Right cardiac atrium (tissue), 5 donors: ENCODE results near the gene PLA2G4F. TPM values are rescaled to one million over a fixed set of nuclear protein-coding genes. Genes with fewer than 3 reads are reported as not detected.
A peak's percentile ranks its signal among the peaks of the same experiment; 100 is the strongest.
"Not testable (repeated sequence)": the region's sequence is repeated elsewhere in the genome, so short reads cannot be mapped to it uniquely, and the experiment has no call there.

Source experiments
- ATAC-seq, 2 donors: fragments of 200-7000 bp; cut with Tn5 transposase; one replicate each; pipeline versions ENCODE4 v1.8.0 to v1.9.1; 2020; ENCODE audit warnings: moderate library complexity in 2 of 2, mild to moderate bottlenecking in 1 of 2
- DNase-seq, 3 donors: peaks; one replicate each; pipeline ENCODE4 v3.0.0-alpha.2; 2020
- H3K27ac ChIP-seq: one replicate; pipeline ENCODE4 v1.5.1; 2013; ENCODE audit warnings: mild to moderate bottlenecking, low read length, control low read depth, moderate library complexity
- H3K27me3 ChIP-seq: one replicate; pipeline ENCODE4 v1.6.1; 2013; ENCODE audit not compliant: control insufficient read depth, insufficient read depth
- H3K4me1 ChIP-seq: one replicate; pipeline ENCODE4 v1.6.1; 2013; ENCODE audit warnings: low read length; ENCODE audit not compliant: control insufficient read depth, insufficient read depth
- H3K4me3 ChIP-seq: one replicate; pipeline ENCODE4 v1.5.1; 2013; ENCODE audit warnings: low read length, control low read depth
- H3K9me3 ChIP-seq: one replicate; pipeline ENCODE4 v1.6.1; 2013; ENCODE audit warnings: low read length; ENCODE audit not compliant: control insufficient read depth
- WGBS: extraction: QIAGEN DNeasy Blood & Tissue Kit; methylation state at CpG from one replicate; pipeline ENCODE4 v1.1.7; 2013; 5-methylcytosine and 5-hydroxymethylcytosine counted together
- intact Hi-C, 4 donors: fragments of 100-400 bp; cut with DNase I; formaldehyde crosslinking; loops; one replicate each; pipeline versions ENCODE4 v1.11.0 to v1.14.0; 2022 to 2023
- microRNA-seq, 2 donors: library from miRNA; unstranded; fragments of <30 nt; microRNA quantifications; one replicate each; pipeline ENCODE4 v1.2.0, GENCODE V29; 2020 to 2021
- polyA plus RNA-seq: library from polyadenylated mRNA; stranded (reverse); fragments of 200-250 nt; gene quantifications from one replicate; pipeline ENCODE4 v1.2.3, GENCODE V29; 2013
- total RNA-seq, 4 donors: library from RNA; stranded (reverse); fragmentation: NEBNext Ultra II Directional; extraction: Animal tissue kit (Norgen Biotek cat#: 25700); gene quantifications; one replicate each; pipeline ENCODE4 v1.2.1, GENCODE V29; 2021
- donor health status: healthy with polysubstance abuse.
- donor health status: DM: no; HTN: yes; CAD: no.
- donor health status: DM: no; HTN: no; CAD: no.
- donor health status: DM: no; HTN: yes; CAD: no; lungs with severe emphysema.
- donor health status: DM: yes; HTN: yes; CAD: no.

Gene PLA2G4F
- total and polyA plus RNA-seq, 5 donors, result 0.54 to 3.0 (median 1.2) TPM; not detected in 1

DNA sequence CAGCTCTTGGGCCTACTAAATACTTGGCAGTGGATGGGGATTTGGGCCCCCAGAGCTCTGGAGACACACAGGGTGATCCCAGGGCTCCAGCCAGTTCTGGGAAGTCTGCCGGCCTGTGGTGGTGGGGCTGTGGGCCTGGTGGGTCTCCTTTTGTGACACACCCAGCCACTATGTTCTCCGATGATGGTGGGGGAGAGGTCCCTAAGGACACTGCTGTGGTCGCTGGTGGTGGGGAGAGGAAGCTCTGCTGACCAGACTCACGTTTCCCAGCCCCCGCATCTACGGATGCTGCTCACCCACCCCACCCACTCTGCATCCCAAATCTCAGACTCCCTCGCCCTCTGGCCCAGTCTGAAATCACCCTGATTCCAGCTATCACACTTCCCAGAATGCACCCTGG, 62.5 kb downstream of the PLA2G4F start:
- DNase-seq (no peak), ATAC-seq (no peak)
- WGBS, result 81% methylated on average over 7 of the region's 7 CpGs
- Histone ChIP-seq H3K27me3 (no peaks in the 10 kb centered on the region), H3K27ac (no peak overlapping the region), H3K4me3 (no peak overlapping the region), H3K9me3 (no peaks in the 10 kb centered on the region), H3K4me1 (no peaks in the 10 kb centered on the region)
- intact Hi-C loops, result no loop called here

DNA sequence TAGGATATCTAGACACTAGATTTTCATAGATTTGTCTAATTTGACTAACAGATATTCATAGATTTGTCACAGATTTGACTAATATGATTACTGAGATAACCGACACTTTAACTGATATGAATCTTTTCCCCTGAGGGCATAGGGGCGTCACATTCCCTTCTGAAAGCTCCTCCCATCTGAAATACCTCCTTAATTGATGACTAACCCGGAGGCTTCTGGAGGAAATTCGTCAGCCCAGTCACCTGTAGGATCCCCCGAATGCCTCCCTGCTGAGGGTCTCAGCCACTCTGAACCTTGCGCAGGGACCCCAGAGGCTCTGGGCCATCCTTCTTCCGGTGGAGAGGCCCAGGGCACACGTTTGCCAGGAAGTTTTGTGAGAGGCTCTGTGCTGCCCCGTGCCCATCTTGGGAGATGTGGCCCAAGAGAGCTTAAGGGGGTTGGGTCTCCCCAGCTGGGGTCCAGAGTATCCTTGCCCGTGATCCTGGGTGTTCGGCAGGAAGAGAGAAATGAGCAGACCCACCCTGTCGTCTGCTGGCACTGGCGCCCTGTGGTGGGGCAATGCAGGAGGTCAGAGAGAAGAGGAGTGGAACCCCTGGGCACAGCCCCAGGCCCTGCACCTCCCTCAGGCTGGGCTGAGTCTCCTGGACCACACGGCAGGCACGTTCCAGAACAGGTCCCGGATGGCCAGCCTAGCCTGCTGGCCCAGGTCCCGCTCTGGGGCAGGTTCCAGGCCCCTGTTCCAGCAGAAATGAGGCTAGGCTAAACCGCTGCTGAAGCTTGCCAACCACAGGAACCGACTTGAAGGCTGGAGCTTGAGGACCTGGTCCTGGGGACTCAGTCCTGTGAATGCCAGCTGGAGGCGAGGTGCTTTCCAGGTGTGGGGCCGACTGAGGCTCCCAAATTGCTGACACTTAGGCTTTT, 63.8 kb downstream of the PLA2G4F start:
- WGBS, result 68% methylated on average over 21 of the region's 21 CpGs
- peak; percentile 20 to 65 for ATAC-seq

DNA sequence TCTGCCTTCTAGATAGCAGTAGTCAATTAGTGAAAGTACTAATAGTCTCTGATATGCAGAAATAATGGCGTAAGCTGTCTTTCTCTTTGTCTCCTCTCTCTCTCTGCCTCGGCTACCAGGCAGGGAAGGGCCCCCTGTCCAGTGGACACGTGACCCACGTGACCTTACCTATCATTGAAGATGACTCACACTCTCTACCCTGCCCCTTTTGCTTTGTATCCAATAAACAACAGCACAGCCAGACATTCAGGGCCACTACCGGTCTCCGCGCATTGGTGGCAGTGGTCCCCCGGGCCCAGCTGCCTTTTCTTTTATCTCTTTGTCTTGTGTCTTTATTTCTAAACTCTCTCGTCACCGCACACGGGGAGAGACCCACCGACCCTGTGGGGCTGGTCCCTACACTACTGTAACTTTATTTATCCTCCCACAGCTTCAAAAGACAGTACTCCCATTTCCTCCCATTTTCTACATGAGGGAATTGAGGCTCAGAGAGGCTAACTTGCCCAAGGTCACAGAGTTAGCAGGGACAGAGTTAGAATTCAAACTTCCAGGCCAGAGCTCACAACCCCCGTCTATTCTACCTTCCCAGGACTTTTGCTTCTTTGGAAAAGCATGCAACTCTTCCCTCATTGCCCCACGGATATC, 64.6 kb downstream of the PLA2G4F start:
- ATAC-seq, DNase-seq, H3K4me3 ChIP-seq, H3K27me3 ChIP-seq, H3K9me3 ChIP-seq, H3K27ac ChIP-seq, intact Hi-C loops, H3K4me1 ChIP-seq: not testable (repeated sequence)
- WGBS, result 68% methylated on average over 14 of the region's 14 CpGs

More for the DNA sequence above, 63.8 kb downstream of the PLA2G4F start:
- Histone ChIP-seq H3K4me1 (no peaks in the 10 kb centered on the region), H3K27me3 (no peaks in the 10 kb centered on the region), H3K4me3 (no peak overlapping the region), H3K9me3 (no peaks in the 10 kb centered on the region), H3K27ac (no peak overlapping the region)
- DNase-seq, result peak; percentile 46 to 80 (median 77)
- intact Hi-C loops, result no loop called here

DNA sequence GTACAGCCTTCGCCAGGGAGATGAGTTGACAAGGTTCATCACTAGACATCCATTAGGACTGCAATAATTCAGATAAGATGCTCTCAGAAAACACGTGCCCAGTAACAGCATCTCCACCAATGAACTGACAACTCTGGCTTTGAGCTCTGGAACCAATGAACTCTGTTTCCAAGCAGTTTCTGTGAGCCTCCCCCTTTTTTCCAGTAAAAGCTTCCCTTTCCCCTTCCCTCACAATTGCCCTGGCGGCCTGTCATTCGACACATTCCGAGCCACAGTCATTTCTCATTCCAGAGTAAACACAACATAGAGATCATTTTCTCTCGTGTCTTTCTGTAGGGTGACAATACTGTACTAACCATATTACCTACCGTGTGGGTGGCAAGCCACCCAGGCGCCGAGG, 65.7 kb downstream of the PLA2G4F start:
- H3K27me3 ChIP-seq, result no peaks in the 10 kb centered on the region
- 81% methylated on average over 9 of the region's 9 CpGs for WGBS
- no peak for DNase-seq
- no peaks in the 10 kb centered on the region for H3K9me3 ChIP-seq
- no peak for ATAC-seq
- intact Hi-C loops, result no loop called here
- H3K27ac ChIP-seq, result no peak overlapping the region
- no peaks in the 10 kb centered on the region for H3K4me1 ChIP-seq
- H3K4me3 ChIP-seq, result no peak overlapping the region

DNA sequence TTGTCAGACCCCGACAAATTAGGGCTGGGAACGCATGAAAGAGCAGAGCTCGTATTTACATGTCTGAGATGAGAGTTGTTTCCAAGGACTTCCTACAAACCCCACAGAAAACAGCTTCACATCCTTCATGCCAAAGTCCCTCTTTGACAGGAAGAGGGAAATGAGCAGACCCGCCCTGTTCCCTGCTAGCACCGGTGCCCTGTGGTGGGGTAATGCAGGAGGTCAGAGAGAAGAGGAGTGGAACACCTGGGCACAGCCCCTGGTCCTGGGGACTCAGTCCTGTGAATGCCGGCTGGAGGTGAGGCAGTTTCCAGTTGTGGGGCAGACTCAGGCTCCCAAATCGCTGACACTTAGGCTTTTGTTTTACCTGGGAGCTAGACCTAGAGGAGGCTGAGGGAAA, 66.1 kb downstream of the PLA2G4F start:
- Histone ChIP-seq H3K4me1 (no peaks in the 10 kb centered on the region), H3K27me3 (no peaks in the 10 kb centered on the region), H3K27ac (no peak overlapping the region), H3K4me3 (no peak overlapping the region), H3K9me3 (no peaks in the 10 kb centered on the region)
- 59% methylated on average over 7 of the region's 7 CpGs for WGBS
- no peak for ATAC-seq
- intact Hi-C loops, result no loop called here
- DNase-seq, result no peak

DNA sequence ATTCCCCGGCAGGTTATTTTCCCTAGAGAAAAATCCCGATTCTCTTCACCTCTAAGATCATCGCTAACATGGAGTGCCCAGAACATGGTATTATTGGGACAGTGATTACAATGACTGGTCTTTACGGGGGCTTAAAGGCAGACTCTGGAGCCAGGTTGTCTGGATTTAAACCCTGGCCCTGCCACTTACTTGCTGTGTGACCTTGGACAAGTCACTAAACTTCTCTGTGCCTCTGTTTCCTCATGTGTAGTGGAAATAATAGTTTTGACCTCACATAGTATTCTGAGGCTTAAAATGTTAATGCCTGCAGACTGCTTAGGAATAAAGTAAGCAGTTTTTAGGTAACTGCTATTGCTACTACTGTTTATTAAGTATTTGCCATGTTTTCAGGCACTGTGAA, 66.5 kb downstream of the PLA2G4F start:
- WGBS, result 94% methylated on average over 4 of the region's 4 CpGs
- no peaks in the 10 kb centered on the region for H3K27me3 ChIP-seq
- no peak overlapping the region for H3K27ac ChIP-seq
- DNase-seq, result no peak
- H3K4me1 ChIP-seq, result no peaks in the 10 kb centered on the region
- H3K9me3 ChIP-seq, result no peaks in the 10 kb centered on the region
- intact Hi-C loops, result loop anchor here in 2 of 4 donors (10.0 kb wide), 2 partner anchors 45 to 285 kb away; no protein-coding TSS in a partner anchor
- ATAC-seq, result no peak
- no peak overlapping the region for H3K4me3 ChIP-seq

Small RNA genes lying within 50 kb of the gene (microRNA-seq; reads per million reads assigned to microRNA genes)
- gene MIR627, result 12.6 to 23.6 reads per million in 2 donors

Other genes starting within 250 kb of the PLA2G4F start
- gene EHD4, start 184.1 kb downstream of the PLA2G4F start, total RNA-seq, result 10 to 100 TPM; 31.7 to 37.4 (median 35.3) TPM
- 26.3 TPM for gene EHD4, start 184.1 kb downstream of the PLA2G4F start, polyA plus RNA-seq
- under 1 TPM; 0.06 to 0.26 (median 0.13) TPM for gene PLA2G4E, start 135.6 kb downstream of the PLA2G4F start, total RNA-seq
- 0.07 TPM for gene PLA2G4E, start 135.6 kb downstream of the PLA2G4F start, polyA plus RNA-seq
- gene PLA2G4D, start 62.1 kb downstream of the PLA2G4F start, total RNA-seq, result not detected
- not detected for gene PLA2G4D, start 62.1 kb downstream of the PLA2G4F start, polyA plus RNA-seq
- 10 to 100 TPM; 45.1 to 53.3 (median 48.3) TPM for gene VPS39, start 51.7 kb upstream of the PLA2G4F start, total RNA-seq
- gene VPS39, start 51.7 kb upstream of the PLA2G4F start, polyA plus RNA-seq, result 35.5 TPM
- gene GANC, start 116.6 kb upstream of the PLA2G4F start, total RNA-seq, result 10 to 100 TPM; 19.1 to 24.3 (median 21.3) TPM
- 7.4 TPM for gene GANC, start 116.6 kb upstream of the PLA2G4F start, polyA plus RNA-seq
- gene TMEM87A, start 116.8 kb upstream of the PLA2G4F start, total RNA-seq, result 10 to 100 TPM; 20.5 to 33.6 (median 23.2) TPM
- gene TMEM87A, start 116.8 kb upstream of the PLA2G4F start, polyA plus RNA-seq, result 13.6 TPM
- 10 to 100 TPM in 1 of 4 donors, 1 to 10 TPM in 3; 6.8 to 11.3 (median 7.2) TPM for gene CAPN3, start 202.9 kb upstream of the PLA2G4F start, total RNA-seq
- 11.4 TPM for gene CAPN3, start 202.9 kb upstream of the PLA2G4F start, polyA plus RNA-seq